Heart left ventricle (tissue), 16 donors: Measurements from ENCODE around the gene LRRC75B. TPM values are rescaled to one million over a fixed set of nuclear protein-coding genes. Genes with fewer than 3 reads are reported as not detected.

Experiments
- ATAC-seq, 4 donors: fragments of 200-7000 bp; cut with Tn5 transposase; one replicate each; pipeline ENCODE4 v1.9.1; 2020 to 2022; ENCODE audit warnings: moderate library complexity in 4 of 4, mild to moderate bottlenecking in 3 of 4, moderate number of reproducible peaks in 1 of 4
- DNase-seq, 5 donors: peaks; one replicate each; pipeline ENCODE4 v3.0.0-alpha.2; 2020
- H3K27ac ChIP-seq, 12 donors: fragments of 200-600 bp; sonication (generic) in 4 of 12; one replicate each; pipeline versions ENCODE4 v1.5.0 to v1.8.0; 2016 to 2022; ENCODE audit warnings: mild to moderate bottlenecking in 2 of 12
- H3K27me3 ChIP-seq, 9 donors: fragments of 200-600 bp; sonication (generic) in 2 of 9; one replicate each; pipeline versions ENCODE4 v1.5.1 to v1.8.0; 2016 to 2022; ENCODE audit warnings: mild to moderate bottlenecking in 3 of 9
- H3K36me3 ChIP-seq, 9 donors: fragments of 200-600 bp; sonication (generic) in 2 of 9; one replicate each; pipeline versions ENCODE4 v1.5.0 to v1.8.0; 2018 to 2022; ENCODE audit warnings: mild to moderate bottlenecking in 2 of 9
- H3K4me1 ChIP-seq, 12 donors: fragments of 200-600 bp; sonication (generic) in 4 of 12; one replicate each; pipeline versions ENCODE4 v1.5.0 to v1.8.0; 2016 to 2022; ENCODE audit warnings: mild to moderate bottlenecking in 3 of 12
- H3K4me3 ChIP-seq, 12 donors: fragments of 200-600 bp; sonication (generic) in 4 of 12; one replicate each; pipeline versions ENCODE4 v1.5.0 to v1.8.0; 2017 to 2022; ENCODE audit warnings: mild to moderate bottlenecking in 9 of 12, moderate library complexity in 4 of 12
- H3K9me3 ChIP-seq, 12 donors: fragments of 200-600 bp; sonication (generic) in 4 of 12; one replicate each; pipeline versions ENCODE4 v1.5.0 to v1.8.0; 2016 to 2022; ENCODE audit warnings: mild to moderate bottlenecking in 1 of 12
- CTCF ChIP-seq, 12 donors: fragments of 200-600 bp; sonication (generic) in 4 of 12; IDR thresholded peaks; one replicate each; pipeline versions ENCODE4 v1.5.0 to v1.8.0; 2018 to 2022; ENCODE audit warnings: antibody characterized with exemption in 12 of 12, mild to moderate bottlenecking in 5 of 12
- POLR2A ChIP-seq, 2 donors: fragments of 450-650 bp; IDR thresholded peaks; one replicate each; pipeline ENCODE4 v1.6.1; 2017; ENCODE audit warnings: antibody characterized with exemption in 2 of 2, mild to moderate bottlenecking in 2 of 2, moderate library complexity in 2 of 2
- WGBS, 4 donors: extraction: QIAGEN DNeasy Blood & Tissue Kit in 2 of 4; methylation state at CpG; one replicate each; pipeline versions ENCODE4 v1.1.5 to v1.1.7; 2013 to 2018; 5-methylcytosine and 5-hydroxymethylcytosine counted together
- intact Hi-C, 10 donors: fragments of 100-400 bp; cut with DNase I; formaldehyde crosslinking; loops; one replicate each; pipeline versions ENCODE4 v1.11.1 to v1.14.2; 2022
- polyA plus RNA-seq, 2 donors: library from polyadenylated mRNA; stranded (reverse); fragments of 200-250 nt; gene quantifications; one replicate each; pipeline ENCODE4 v1.2.3, GENCODE V29; 2013
- total RNA-seq, 9 donors: library from RNA; depleted of rRNA in 2 of 9; stranded (reverse); fragments of >200 nt in 2 of 9; fragmentation: NEBNext Ultra II Directional in 3 of 9; extraction: Animal tissue kit (Norgen Biotek cat#: 25700) in 3 of 9; gene quantifications; one replicate each; pipeline versions ENCODE4 v1.1.0 to v1.2.4, GENCODE V29; 2016 to 2023
- donor health status: ischemic (EF 13 %, LVEDD 7.1; RV severe dilation, severe dysfunction).
- donor health status: healthy with polysubstance abuse.
- donor health status: DM: no; HTN: yes; CAD: no.
- donor health status: DM: no; HTN: no; CAD: no.
- donor health status: ischemic (EF 25% LVEDD 6.9; RV normal size, moderate dysfunction).
- donor health status: ischemic (EF 25% LVEDD 5.7; RV mildly dilated, moderate dysfunction).
- donor health status: healthy.
- donor health status: DM: yes; HTN: yes; CAD: no.
- donor health status: ischemic (EF 35%, LVEDD 5.7; RV mildly dilated, moderate dysfunction).
- donor health status: nonischemic (EF 11% LVEDD 7.7; RV severe dilation, severe dysfunction).
- donor health status: DM: yes; HTN: yes; CAD: no.
- donor health status: PGD.
- donor health status: ischemic (EF 29% LVEDD 5.4; RV normal size, mild dysfunction).
- donor health status: nonischemic (EF 23%, LVEDD 6.1; RV moderate dilation, normal function).

The LRRC75B gene
- total and polyA plus RNA-seq, 11 donors, result 2.6 to 8.0 (median 4.5) TPM

- DNase-seq, result no peak
- TF ChIP-seq POLR2A (IDR thresholded peaks at IDR 0.05) (no peak), CTCF (IDR thresholded peaks at IDR 0.05) (no peak)
- H3K36me3 ChIP-seq, result peaks cover 0 to 32% (median 5%) of the 10 kb centered on the region in 9 donors
- peaks cover 0 to 33% (median 14%) of the 10 kb centered on the region in 12 donors for H3K4me1 ChIP-seq
- ATAC-seq, result no peak
- WGBS, 4 donors, result 63 to 82% (median 79%) methylated on average over 7 to 8 of the region's 8 CpGs
- no peak overlapping the region for H3K27ac ChIP-seq
- H3K27me3 ChIP-seq, result no peaks in the 10 kb centered on the region
- no peak overlapping the region for H3K4me3 ChIP-seq
- intact Hi-C loops, result no loop called here
- no peaks in the 10 kb centered on the region for H3K9me3 ChIP-seq
Measured at GRCh38 chr22:24587948-24588347, 4.9 kb downstream of the LRRC75B start.

GRCh38 chr22:24587251-24587650 lies 5.6 kb downstream of the LRRC75B start:
- WGBS, 4 donors, result 75 to 89% (median 78%) methylated on average over 2 to 5 of the region's 5 CpGs
- TF ChIP-seq POLR2A (IDR thresholded peaks at IDR 0.05) (no peak), CTCF (IDR thresholded peaks at IDR 0.05) (no peak)
- no peak for DNase-seq

GRCh38 chr22:24585927-24586546 lies 6.8 kb downstream of the LRRC75B start:
- Histone ChIP-seq H3K9me3 (no peaks in the 10 kb centered on the region), H3K27me3 (no peaks in the 10 kb centered on the region), H3K36me3 (peaks cover 0 to 32% (median 5%) of the 10 kb centered on the region in 9 donors), H3K4me3 (no peak overlapping the region), H3K27ac (no peak overlapping the region), H3K4me1 (peaks cover 0 to 24% (median 12%) of the 10 kb centered on the region in 12 donors)
- no peak for DNase-seq
- TF ChIP-seq CTCF (IDR thresholded peaks at IDR 0.05), result no peak
- no peak for TF ChIP-seq POLR2A (IDR thresholded peaks at IDR 0.05)
- 91 to 95% (median 94%) methylated on average over 15 to 24 of the region's 24 CpGs for WGBS, 4 donors
- ATAC-seq, result no peak
- intact Hi-C loops, result no loop called here

More at GRCh38 chr22:24587251-24587650, 5.6 kb downstream of the LRRC75B start:
- no peak overlapping the region for H3K4me3 ChIP-seq
- peaks cover 0 to 30% (median 14%) of the 10 kb centered on the region in 12 donors for H3K4me1 ChIP-seq
- H3K27ac ChIP-seq, result no peak overlapping the region
- ATAC-seq, result no peak
- no peaks in the 10 kb centered on the region for H3K9me3 ChIP-seq
- peaks cover 0 to 32% (median 5%) of the 10 kb centered on the region in 9 donors for H3K36me3 ChIP-seq
- no peaks in the 10 kb centered on the region for H3K27me3 ChIP-seq
- intact Hi-C loops, result no loop called here

GRCh38 chr22:24585461-24585860 lies 7.4 kb downstream of the LRRC75B start:
- Histone ChIP-seq H3K9me3 (no peaks in the 10 kb centered on the region), H3K27me3 (no peaks in the 10 kb centered on the region), H3K27ac (peak overlapping the region in 1 of 12 donors; percentile 81), H3K4me3 (no peak overlapping the region), H3K4me1 (peaks cover 0 to 24% (median 12%) of the 10 kb centered on the region in 12 donors), H3K36me3 (peaks cover 0 to 32% (median 5%) of the 10 kb centered on the region in 9 donors)
- WGBS, 4 donors, result 90 to 100% (median 97%) methylated on average over 3 of the region's 3 CpGs
- ATAC-seq, result no peak
- DNase-seq, result no peak
- intact Hi-C loops, result no loop called here
- TF ChIP-seq CTCF (IDR thresholded peaks at IDR 0.05) (no peak), POLR2A (IDR thresholded peaks at IDR 0.05) (no peak)
